GM12878 (cell line): Measurements from ENCODE around the gene OR1J2. TPM values are rescaled to one million over a fixed set of nuclear protein-coding genes. Genes with fewer than 3 reads are reported as not detected.
A peak's percentile ranks its signal among the peaks of the same experiment; 100 is the strongest.

Experiments used
- ATAC-seq: fragments of 200-7000 bp; cut with Tn5 transposase; 3 replicates; pipeline ENCODE4 v1.9.1; 2020; ENCODE audit warnings: mild to moderate bottlenecking, moderate library complexity
- BruUV-seq: library from RNA; stranded (reverse); fragments of 400-500 nt; replicated peaks from 2 replicates; lab custom pipeline; 2021; lab: Mats Ljungman, UMichigan
- CTCF ChIA-PET: fragments of 300-600 bp; sonication (Branson Sonifier 250); formaldehyde crosslinking; extraction: SDS; loops from one replicate; lab custom pipeline; 2021; ENCODE audit warnings: inconsistent platforms; lab: Yijun Ruan, JAX
- POLR2A ChIA-PET: fragments of 350-600 bp; formaldehyde crosslinking; extraction: SDS; loops from one replicate; lab custom pipeline; 2021; ENCODE audit warnings: inconsistent platforms; lab: Charles Lee
- RAD21 ChIA-PET: fragments of 300-600 bp; sonication (Branson Sonifier 250); formaldehyde crosslinking; loops from one replicate; lab custom pipeline; 2023; ENCODE audit warnings: antibody characterized with exemption; ENCODE audit not compliant: unreplicated experiment; lab: Charles Lee
- SMC1A ChIA-PET: fragments of 300-600 bp; sonication (Branson Sonifier 250); formaldehyde crosslinking; loops from one replicate; lab custom pipeline; 2023; ENCODE audit not compliant: unreplicated experiment, uncharacterized antibody; lab: Charles Lee
- DNase-seq: peaks from one replicate; pipeline ENCODE4 v3.0.0-alpha.2; 2011; ENCODE audit warnings: low read depth, low spot score
- FAIRE-seq: peaks from 3 replicates; lab custom pipeline; 2011; peaks lifted over from hg19 to GRCh38; lab: Jason Lieb, UNC
- H2AFZ ChIP-seq: 2 replicates; pipeline ENCODE4 v1.6.0; 2011; ENCODE audit warnings: low read depth, low read length, control low read depth; ENCODE audit not compliant: control insufficient read depth
- H3K27ac ChIP-seq: 2 replicates; pipeline ENCODE4 v1.5.1; 2011; ENCODE audit warnings: control low read depth; ENCODE audit not compliant: control insufficient read depth, insufficient read depth
- H3K27me3 ChIP-seq, 2 experiments: replicated peaks in 1 of 2; 2 replicates each; pipeline versions ENCODE4 v1.6.0 to v1.6.1; 2011; ENCODE audit warnings: low read length in 1 of 2; ENCODE audit not compliant: control insufficient read depth in 2 of 2, insufficient read depth in 2 of 2
- H3K36me3 ChIP-seq, 2 experiments: 2 replicates each; pipeline ENCODE4 v1.5.1; 2011; ENCODE audit warnings: low read length in 1 of 2; ENCODE audit not compliant: control insufficient read depth in 2 of 2, insufficient read depth in 2 of 2
- H3K4me1 ChIP-seq: 2 replicates; pipeline ENCODE4 v1.6.1; 2011; ENCODE audit warnings: mild to moderate bottlenecking, low read length, moderate library complexity, mixed read lengths; ENCODE audit not compliant: control insufficient read depth, insufficient read depth
- H3K4me2 ChIP-seq: 2 replicates; pipeline ENCODE4 v1.6.0; 2011; ENCODE audit warnings: control low read depth; ENCODE audit not compliant: control insufficient read depth, insufficient read depth
- H3K4me3 ChIP-seq: fragments of 200-600 bp; sonication (generic); 2 replicates; pipeline ENCODE4 v1.5.1; 2016
- H3K79me2 ChIP-seq: 2 replicates; pipeline ENCODE4 v1.6.0; 2011; ENCODE audit warnings: low read length; ENCODE audit not compliant: control insufficient read depth, insufficient read depth
- H3K9ac ChIP-seq: 2 replicates; pipeline ENCODE4 v1.8.0; 2011; ENCODE audit warnings: low read length, control low read depth, mixed read lengths; ENCODE audit not compliant: control insufficient read depth, insufficient read depth
- H3K9me3 ChIP-seq: replicated peaks from 3 replicates; pipeline ENCODE4 v1.5.1; 2011; ENCODE audit warnings: mild to moderate bottlenecking, low read length; ENCODE audit not compliant: control insufficient read depth, insufficient read depth
- H4K20me1 ChIP-seq: 2 replicates; pipeline ENCODE4 v1.6.0; 2011; ENCODE audit not compliant: control insufficient read depth, insufficient read depth
- IRF4 ChIP-seq: IDR thresholded peaks from 2 replicates; pipeline ENCODE4 v1.6.1; 2011; ENCODE audit warnings: low read depth, low read length
- MYB ChIP-seq: fragments of 150-350 bp; IDR thresholded peaks from 2 replicates; pipeline ENCODE4 v1.6.1; 2014; ENCODE audit warnings: mild to moderate bottlenecking, low read depth, low read length, borderline replicate concordance
- RELA ChIP-seq: fragments of 450-650 bp; IDR thresholded peaks from 2 replicates; pipeline ENCODE4 v1.8.0; 2014; ENCODE audit warnings: borderline replicate concordance; ENCODE audit not compliant: partially characterized antibody
- ZZZ3 ChIP-seq: IDR thresholded peaks from 2 replicates; pipeline ENCODE4 v1.6.1; 2011; ENCODE audit warnings: low read depth; ENCODE audit not compliant: control insufficient read depth, insufficient read length
- WGBS: methylation state at CpG from one replicate; pipeline ENCODE4 v1.1.6; 2016; ENCODE audit warnings: low lambda C conversion rate; ENCODE audit not compliant: insufficient replicate concordance, insufficient coverage; ENCODE audit errors: missing lambda C conversion rate; 5-methylcytosine and 5-hydroxymethylcytosine counted together
- in situ Hi-C: fragments of 300-500 bp; cut with MboI; formaldehyde crosslinking; loops from 9 replicates; pipeline ENCODE4 v1.14.3; 2018; ENCODE audit warnings: mixed read lengths
- intact Hi-C: fragments of 100-400 bp; cut with micrococcal nuclease; formaldehyde crosslinking; loops from one replicate; pipeline ENCODE4 v1.14.2; 2022; ENCODE audit not compliant: unreplicated experiment
- polyA plus RNA-seq, 11 experiments: library from polyadenylated mRNA; depleted of rRNA in 4 of 11; unstranded in 6 of 11; stranded (reverse) in 5 of 11; fragments of >200 nt; fragmentation: Nextera tagmentation in 4 of 11; fragmentation: Illumina TruSeq in 1 of 11; extraction: Ambion mirVana in 4 of 11; extraction: Trizol in 1 of 11; gene quantifications; 1 replicate in 1 of 11; 2 replicates in 10 of 11; pipeline versions ENCODE4 v1.2.1 to v1.2.3, GENCODE V29; 2011 to 2016; ENCODE audit warnings: inconsistent platforms in 2 of 11, missing spikeins in 2 of 11, low read depth in 1 of 11
- total RNA-seq, 4 experiments: library from RNA; depleted of rRNA in 3 of 4; stranded (reverse); fragments of >200 nt in 3 of 4; fragmentation: Illumina TruSeq in 1 of 4; extraction: Trizol in 1 of 4; gene quantifications; 2 replicates each; pipeline versions ENCODE4 v1.2.1 to v1.2.3, GENCODE V29; 2013 to 2021

Gene OR1J2
- total and polyA plus RNA-seq, 10 of the 15 experiments (the other 5 are each of a cell fraction or from before 2014, with no cell fraction given): 0.07 TPM; not detected in 9

- WGBS: 41% methylated on average over 3 of the region's 3 CpGs
- FAIRE-seq (peak; percentile 56), ATAC-seq (no peak), DNase-seq (no peak)
- no peaks in the 10 kb centered on the region; a peak in 1 of 4 replicates for H3K27me3 ChIP-seq
- SMC1A ChIA-PET: no interaction called here
- no peaks in the 10 kb centered on the region for H3K36me3 ChIP-seq
- POLR2A ChIA-PET: no interaction called here
- no peak for TF ChIP-seq MYB
- H3K4me3 ChIP-seq: no peak overlapping the region
- CTCF ChIA-PET: interaction anchor here (1.3 to 2.1 kb wide), 2 partner anchors 13 to 21 kb away, joined by 3 to 7 read pairs; no protein-coding TSS in a partner anchor
- H3K9ac ChIP-seq: no peak overlapping the region
- no peak overlapping the region for H2AFZ ChIP-seq
- no peaks in the 10 kb centered on the region for H3K9me3 ChIP-seq
- H4K20me1 ChIP-seq: no peaks in the 10 kb centered on the region
- BruUV-seq: no TSS peak
- H3K79me2 ChIP-seq: no peaks in the 10 kb centered on the region
- no peaks in the 10 kb centered on the region for H3K4me1 ChIP-seq
- no peak overlapping the region for H3K27ac ChIP-seq
- no peak overlapping the region for H3K4me2 ChIP-seq
- RAD21 ChIA-PET: no interaction called here
- intact Hi-C loops (no loop called here), in situ Hi-C loops (no loop called here)
Observed at GRCh38 chr9:122477346-122477745, 33.3 kb upstream of the OR1J2 start.

- 52% methylated on average over 6 of the region's 6 CpGs for WGBS
- POLR2A ChIA-PET: interaction anchor here (0.6 kb wide), 1 partner anchor 1253 kb away, joined by 6 read pairs; no protein-coding TSS in a partner anchor
- H3K9ac ChIP-seq: no peak within 1 kb of the TSS
- TF ChIP-seq IRF4 (no peak), RELA (no peak), ZZZ3 (no peak)
- TF ChIP-seq, all 136 proteins: peak for 0
- Histone ChIP-seq H3K9me3 (no peaks in the 10 kb centered on the region), H2AFZ (no peak within 1 kb of the TSS), H3K79me2 (no peaks in the 10 kb centered on the region), H3K27me3 (no peaks in the 10 kb centered on the region; a peak in 1 of 4 replicates), H4K20me1 (no peaks in the 10 kb centered on the region), H3K36me3 (no peaks in the 10 kb centered on the region), H3K4me1 (no peaks in the 10 kb centered on the region), H3K27ac (no peak within 1 kb of the TSS), H3K4me3 (no peak within 1 kb of the TSS), H3K4me2 (no peak within 1 kb of the TSS)
- ATAC-seq: no peak
- ChIA-PET CTCF (interaction anchor here (0.6 to 2.1 kb wide), 3 partner anchors 14 to 1826 kb away, joined by 3 to 7 read pairs (median 4); no protein-coding TSS in a partner anchor), RAD21 (no interaction called here), SMC1A (no interaction called here)
- intact Hi-C loops (no loop called here), in situ Hi-C loops (no loop called here)
- no peak for FAIRE-seq
- no peak for DNase-seq
- BruUV-seq: no TSS peak
Observed at GRCh38 chr9:122477826-122478225, 32.8 kb upstream of the OR1J2 start, which contains the start of gene OR1J1. Gene OR1J1, minus strand, starts transcription at chr9:122477926. Its CDS starts 0 bp downstream, at chr9:122477926.
